ENCODE measurements around the gene MYL12B.
A peak's percentile ranks its signal among the peaks of the same experiment; 100 is the strongest.

Gene MYL12B

DNA sequence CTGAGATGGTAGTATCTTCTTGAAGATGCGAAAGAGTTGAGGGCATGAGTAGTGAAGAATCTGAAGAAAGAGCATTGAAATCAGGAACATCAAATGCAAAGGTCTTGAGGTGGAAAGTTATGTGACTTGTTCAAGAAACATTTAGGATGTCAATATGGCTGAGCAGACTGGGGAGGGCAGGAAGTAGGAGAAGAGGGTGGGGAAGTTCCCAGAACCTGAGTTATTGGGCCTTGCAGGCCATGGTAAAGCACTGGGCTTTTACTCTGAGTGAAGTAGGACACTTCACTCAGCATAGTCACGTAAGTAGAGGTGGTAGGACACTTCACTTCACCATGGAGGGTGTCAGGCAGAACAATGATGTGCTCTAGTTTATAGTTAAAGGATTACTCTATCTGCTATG, 26.1 kb upstream of the MYL12B start:
- no peak for DNase-seq (ENCODE audit: low spot score)

- no peak for DNase-seq (ENCODE audit: low spot score)
Observed at GRCh38 chr18:3236470-3236869, 25.5 kb upstream of the MYL12B start.

GRCh38 chr18:3238742-3239141, 23.2 kb upstream of the MYL12B start:
- DNase-seq (ENCODE audit: low spot score), result no peak

- DNase-seq (ENCODE audit: low spot score), result no peak
Observed at GRCh38 chr18:3245185-3245564, 16.8 kb upstream of the MYL12B start.

DNA sequence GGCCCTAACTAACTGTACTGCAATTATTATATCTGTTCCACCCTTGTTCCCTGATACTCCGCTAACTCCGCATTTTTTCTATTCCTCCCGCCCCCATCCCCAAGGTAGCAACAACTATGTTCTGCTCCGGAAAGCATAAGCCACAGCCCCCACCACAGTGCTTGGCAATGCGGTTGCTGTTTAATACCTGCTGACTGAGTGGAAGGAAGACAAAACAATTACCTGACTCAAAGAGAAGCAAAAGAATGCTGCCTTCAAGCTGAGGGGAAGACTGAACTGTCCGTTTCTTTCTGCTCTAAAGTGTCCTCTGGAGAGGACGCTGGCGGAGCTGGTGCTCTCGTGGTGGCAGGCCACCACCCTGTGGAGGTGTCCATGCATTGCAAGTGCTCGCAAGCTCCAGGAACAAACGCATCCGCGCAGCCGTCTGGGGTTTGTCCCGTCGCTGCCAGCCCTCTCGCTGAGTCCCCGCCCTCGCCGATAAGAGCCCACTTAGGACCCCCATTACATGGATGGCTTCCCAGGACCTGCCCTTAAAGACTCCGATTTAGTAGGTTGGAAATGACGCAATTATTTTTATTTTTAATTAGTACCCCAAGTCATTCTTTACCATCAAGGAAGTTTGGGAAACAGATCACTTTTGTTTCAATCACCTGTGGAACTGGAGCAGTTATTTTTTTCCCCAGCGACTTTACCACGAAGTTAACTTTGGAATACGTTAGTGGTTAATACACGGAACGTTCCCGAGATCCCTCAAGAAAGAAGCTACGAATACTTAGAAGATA, 15.9 kb upstream of the MYL12B start:
- DNase-seq (ENCODE audit: low spot score), result peak; percentile 92

DNA sequence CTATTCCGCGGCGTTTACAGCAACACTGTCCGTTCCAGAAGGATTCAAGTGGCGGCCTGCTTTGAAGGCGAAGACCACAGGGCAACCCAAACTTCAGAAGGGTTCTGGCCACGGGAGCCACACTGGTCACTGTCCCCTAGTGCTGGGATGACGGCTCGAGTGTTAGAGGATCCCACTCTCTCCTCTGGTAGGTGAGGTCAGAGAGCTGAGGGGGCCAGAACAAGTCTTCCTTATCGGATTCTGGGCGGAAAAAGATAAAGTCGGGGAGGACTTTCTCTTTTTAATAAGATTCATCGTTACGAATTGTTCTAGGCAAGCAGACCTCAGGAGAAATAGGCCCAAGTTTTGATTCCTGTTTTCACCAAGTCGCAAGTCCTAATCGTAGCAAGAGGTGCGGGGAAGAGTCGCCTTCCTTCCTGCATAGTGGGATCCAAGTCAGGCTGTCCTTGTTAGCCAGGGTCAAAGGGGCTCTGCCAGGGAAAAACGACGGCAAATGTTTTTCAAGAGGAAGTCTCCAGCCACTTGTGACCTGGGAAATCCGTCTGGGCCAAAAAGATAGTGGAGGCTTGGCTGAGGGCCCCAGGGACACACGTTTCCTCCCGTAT, 15.2 kb upstream of the MYL12B start:
- DNase-seq (ENCODE audit: low spot score), result peak; percentile 47

GRCh38 chr18:3247240-3248061, 14.5 kb upstream of the MYL12B start, which contains the start of gene MYL12A:
TSS of gene MYL12A (plus strand) at chr18:3247801. CDS start at chr18:3253248, 5,447 bp downstream.
- DNase-seq (ENCODE audit: low spot score), result peak; percentile 97

- no peak for DNase-seq (ENCODE audit: low spot score)
Observed at GRCh38 chr18:3248062-3248657, 13.8 kb upstream of the MYL12B start.

DNA sequence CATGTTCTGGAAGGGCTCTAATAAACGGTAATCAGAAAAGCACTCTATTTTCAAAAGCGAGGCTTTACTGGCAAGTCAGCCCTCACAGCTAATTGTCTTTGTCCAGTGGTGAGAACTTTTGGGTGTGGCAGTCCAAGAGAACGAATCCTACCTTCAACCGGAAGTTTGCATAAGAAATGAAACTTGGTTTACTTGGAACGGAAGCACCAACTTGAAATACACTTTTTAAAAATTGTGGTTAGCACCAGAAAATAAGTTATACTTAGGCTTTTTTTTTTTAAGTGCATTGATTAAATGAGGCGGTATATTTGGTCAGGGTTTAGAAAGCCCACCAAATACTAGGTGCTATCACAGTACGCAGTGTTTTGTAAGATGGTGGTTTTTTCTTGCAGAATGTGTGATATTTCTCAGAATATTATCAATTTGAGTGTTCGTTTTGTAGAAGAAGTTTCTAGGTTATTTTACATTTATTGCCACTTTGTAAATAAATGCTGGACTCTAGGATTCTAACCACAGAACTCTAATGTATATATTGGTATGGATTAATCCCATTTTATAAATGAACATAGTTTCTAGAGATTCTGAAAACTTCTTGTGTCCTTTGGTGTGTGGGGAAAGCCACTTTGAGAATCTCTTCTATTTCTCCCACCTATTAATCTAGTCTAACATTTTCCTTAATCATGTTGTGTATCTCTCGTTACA, 13.1 kb upstream of the MYL12B start:
- peak; percentile 71 for DNase-seq (ENCODE audit: low spot score)

GRCh38 chr18:3250237-3251107, 11.5 kb upstream of the MYL12B start:
- DNase-seq (ENCODE audit: low spot score), result peak; percentile 38

DNA sequence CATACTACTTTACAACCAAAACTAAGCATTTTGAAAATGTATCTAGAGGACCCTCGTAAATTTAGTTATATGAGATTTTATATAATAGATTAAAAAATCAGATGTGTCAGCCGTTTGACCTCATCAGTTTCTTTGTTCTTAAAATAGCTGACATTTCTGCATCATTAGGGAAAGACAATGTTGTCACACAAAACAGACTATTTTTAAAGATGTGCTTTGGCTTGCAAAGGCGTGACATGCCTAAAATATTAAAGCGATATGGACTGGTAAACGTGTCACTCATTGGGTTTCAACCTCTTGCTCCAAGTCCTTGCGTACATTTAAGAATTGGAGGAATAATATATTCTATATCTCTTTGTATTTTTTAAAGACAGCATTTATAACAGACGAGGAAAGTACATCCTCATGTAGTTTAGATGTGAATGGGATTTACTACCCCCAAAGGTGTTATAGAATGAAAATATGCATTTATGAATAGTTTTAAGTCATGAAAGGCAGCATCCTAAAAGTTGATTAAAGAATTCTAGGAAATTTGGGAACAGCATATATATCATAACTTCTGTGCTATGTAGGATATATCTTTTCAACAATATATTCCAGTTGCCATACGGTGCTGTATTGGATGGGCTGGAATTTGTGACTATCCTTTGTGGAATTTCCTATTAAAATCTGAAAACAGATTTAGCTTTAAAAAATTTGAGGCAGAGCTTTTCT, 10.5 kb upstream of the MYL12B start:
- no peak for DNase-seq (ENCODE audit: low spot score)

- no peak for DNase-seq (ENCODE audit: low spot score)
Observed at GRCh38 chr18:3251963-3252277, 10.0 kb upstream of the MYL12B start.

DNA sequence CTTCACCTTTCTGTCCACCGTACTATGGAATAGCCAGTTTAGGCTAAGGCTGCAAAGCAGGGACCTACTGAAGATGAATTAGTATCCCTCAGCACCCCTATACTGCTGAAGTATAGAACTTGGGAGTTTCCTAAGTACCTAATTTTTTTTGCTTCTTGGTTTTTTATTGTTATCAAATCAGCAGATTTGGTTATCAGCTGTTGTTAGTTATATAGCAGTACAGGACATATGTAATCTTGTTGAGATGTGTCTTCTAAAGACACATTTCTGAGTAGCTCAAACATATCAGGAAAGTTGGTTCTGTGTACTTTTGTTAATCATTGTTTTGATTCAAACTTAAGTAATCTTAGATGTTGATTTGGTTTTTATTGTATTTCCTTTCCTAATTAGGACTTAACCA, 9.1 kb upstream of the MYL12B start:
- no peak for DNase-seq (ENCODE audit: low spot score)

DNA sequence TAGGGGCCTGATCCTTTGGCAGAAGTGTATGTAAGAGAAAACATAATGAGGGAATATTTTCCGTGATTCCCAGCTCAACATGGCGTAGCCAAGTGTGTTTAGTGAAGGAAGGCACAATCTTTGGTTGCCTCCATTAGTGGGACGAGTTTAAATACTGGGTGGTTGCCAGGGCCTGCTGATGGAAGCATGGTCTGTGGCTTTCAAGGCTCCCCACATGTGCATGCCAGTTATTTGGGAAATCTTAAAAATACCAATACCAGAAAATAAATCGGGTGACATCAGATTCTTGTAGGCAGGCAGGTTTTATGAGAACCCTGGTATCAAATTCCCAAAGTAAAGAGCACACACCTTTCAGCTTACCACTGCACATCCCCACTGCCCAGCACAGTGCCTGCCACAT, 7.2 kb upstream of the MYL12B start:
- no peak for DNase-seq (ENCODE audit: low spot score)

DNA sequence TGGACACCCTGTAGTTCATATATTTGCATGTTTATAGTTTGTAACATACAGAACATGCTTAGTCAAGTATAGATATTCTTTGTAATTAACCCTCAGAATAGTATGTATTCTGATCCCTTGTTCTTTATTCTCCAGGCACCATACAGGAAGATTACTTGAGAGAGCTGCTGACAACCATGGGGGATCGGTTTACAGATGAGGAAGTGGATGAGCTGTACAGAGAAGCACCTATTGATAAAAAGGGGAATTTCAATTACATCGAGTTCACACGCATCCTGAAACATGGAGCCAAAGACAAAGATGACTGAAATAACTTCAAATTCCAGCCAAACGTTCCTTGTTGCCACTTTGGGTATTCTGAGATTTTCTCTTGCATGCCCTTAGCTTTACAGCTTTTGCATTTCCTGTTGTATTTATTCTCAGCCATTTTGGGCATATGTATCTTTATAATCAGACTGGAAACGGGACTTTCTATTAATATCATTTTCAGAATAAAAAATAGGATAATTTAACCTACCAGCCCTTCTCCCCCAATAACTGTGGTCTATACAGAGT, 6.2 kb upstream of the MYL12B start:
- no peak for DNase-seq (ENCODE audit: low spot score)

GRCh38 chr18:3256693-3257626, 5.0 kb upstream of the MYL12B start:
- DNase-seq (ENCODE audit: low spot score), result no peak

GRCh38 chr18:3257627-3258120, 4.3 kb upstream of the MYL12B start:
- no peak for DNase-seq (ENCODE audit: low spot score)

GRCh38 chr18:3260995-3261372, 949 bp upstream of the MYL12B start:
- no peak for DNase-seq (ENCODE audit: low spot score)

All from SW480 (cell line).